Ectodermal cell (in vitro differentiated cells): ENCODE data around the gene GTPBP8.

ENCODE experiments used
- H3K27ac ChIP-seq: 2 replicates; pipeline ENCODE4 v1.7.0; 2013; ENCODE audit warnings: mild to moderate bottlenecking, low read depth, low read length; ENCODE audit not compliant: insufficient read depth, poor library complexity, severe bottlenecking
- H3K27me3 ChIP-seq: 2 replicates; pipeline ENCODE4 v1.7.0; 2013; ENCODE audit warnings: mild to moderate bottlenecking, low read length; ENCODE audit not compliant: insufficient read depth, control insufficient read depth, poor library complexity, severe bottlenecking
- H3K36me3 ChIP-seq: one replicate; pipeline ENCODE4 v1.7.0; 2013; ENCODE audit warnings: low read length; ENCODE audit not compliant: control insufficient read depth, insufficient read depth
- H3K4me1 ChIP-seq: one replicate; pipeline ENCODE4 v1.7.0; 2013; ENCODE audit warnings: low read length; ENCODE audit not compliant: control insufficient read depth, insufficient read depth
- H3K4me3 ChIP-seq: 2 replicates; pipeline ENCODE4 v1.7.0; 2013; ENCODE audit warnings: low read depth, low read length, control low read depth; ENCODE audit not compliant: insufficient read depth
- H3K9me3 ChIP-seq: 2 replicates; pipeline ENCODE4 v1.7.0; 2013; ENCODE audit warnings: mild to moderate bottlenecking, low read length, moderate library complexity; ENCODE audit not compliant: control insufficient read depth
- WGBS, 2 experiments: methylation state at CpG; one replicate each; pipeline ENCODE4 v1.1.7; 2013; ENCODE audit warnings: missing lambda C conversion rate in 2 of 2; 5-methylcytosine and 5-hydroxymethylcytosine counted together

The GTPBP8 gene

DNA sequence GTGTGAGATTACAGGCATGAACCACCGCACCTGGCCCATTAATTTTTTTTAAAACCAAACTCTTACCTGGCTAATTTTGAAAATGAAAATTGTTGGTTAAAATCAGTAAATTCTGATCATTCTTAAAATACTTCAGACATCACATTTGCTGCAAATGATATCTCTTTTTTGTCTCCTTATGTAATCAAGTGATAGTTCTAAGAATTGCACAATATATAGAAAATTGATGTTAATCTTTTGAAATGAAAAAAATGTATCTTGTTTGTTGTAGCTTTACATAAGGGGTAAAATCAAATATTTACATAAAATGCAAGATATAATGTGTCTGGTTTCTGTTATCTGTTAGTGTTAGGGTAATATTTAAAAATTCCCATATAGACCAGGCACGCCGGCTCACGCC is 5.0 kb downstream of the GTPBP8 start:
- no peaks in the 10 kb centered on the region for H3K9me3 ChIP-seq
- peaks cover 9% of the 10 kb centered on the region for H3K4me1 ChIP-seq
- 93 to 97% methylated on average over 3 to 4 of the region's 4 CpGs for WGBS, 2 experiments

DNA sequence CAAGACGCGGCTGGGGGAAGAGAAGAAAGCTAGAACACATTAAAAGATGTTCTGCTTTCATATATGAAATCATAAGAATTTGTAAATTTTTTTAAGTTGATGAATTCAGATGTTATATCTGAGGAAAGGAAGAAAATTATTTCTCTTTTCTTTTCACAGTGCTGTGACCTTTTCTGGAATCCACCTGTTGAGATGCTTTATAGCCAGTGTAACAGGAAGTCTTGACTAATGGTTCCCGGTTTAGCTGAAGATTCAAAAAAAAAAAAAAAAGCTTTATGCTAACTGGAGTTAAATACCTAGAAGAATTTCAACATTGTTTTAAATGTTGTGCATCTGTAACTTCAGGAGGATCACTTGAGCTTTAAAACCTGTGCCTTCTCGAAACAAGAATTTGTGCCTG is 9.9 kb downstream of the GTPBP8 start:
- WGBS, 2 experiments, result 95 to 100% methylated on average over 2 to 4 of the region's 4 CpGs
- Histone ChIP-seq H3K4me3 (no peak overlapping the region), H3K4me1 (no peaks in the 10 kb centered on the region), H3K27ac (no peak overlapping the region), H3K36me3 (peaks cover 45% of the 10 kb centered on the region), H3K9me3 (no peaks in the 10 kb centered on the region), H3K27me3 (no peaks in the 10 kb centered on the region)

More for the DNA sequence above, 5.0 kb downstream of the GTPBP8 start:
- Histone ChIP-seq H3K27ac (no peak overlapping the region), H3K36me3 (peaks cover 7% of the 10 kb centered on the region), H3K27me3 (no peaks in the 10 kb centered on the region), H3K4me3 (no peak overlapping the region)

DNA sequence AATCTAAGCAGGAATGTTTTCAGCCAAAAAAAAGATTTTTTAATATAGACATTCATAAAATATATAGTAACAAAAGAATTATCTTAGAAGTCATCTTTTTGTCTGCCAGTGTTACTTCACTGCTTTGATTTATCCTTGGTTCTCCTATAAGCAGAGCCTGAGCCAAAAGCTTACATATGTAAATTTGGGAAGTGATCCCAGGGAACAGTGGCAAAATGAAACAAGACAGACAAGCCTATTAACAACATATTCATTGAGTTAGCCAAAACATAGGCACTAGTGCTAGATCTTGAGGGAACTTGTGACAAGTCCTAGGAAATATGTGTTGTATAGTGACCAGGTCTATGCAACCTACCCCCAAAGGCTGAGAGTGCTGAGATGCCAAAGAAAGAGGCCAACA is 11.3 kb downstream of the GTPBP8 start:
- Histone ChIP-seq H3K27me3 (no peaks in the 10 kb centered on the region), H3K36me3 (peaks cover 55% of the 10 kb centered on the region), H3K4me3 (no peak overlapping the region), H3K27ac (no peak overlapping the region), H3K4me1 (no peaks in the 10 kb centered on the region), H3K9me3 (no peaks in the 10 kb centered on the region)

DNA sequence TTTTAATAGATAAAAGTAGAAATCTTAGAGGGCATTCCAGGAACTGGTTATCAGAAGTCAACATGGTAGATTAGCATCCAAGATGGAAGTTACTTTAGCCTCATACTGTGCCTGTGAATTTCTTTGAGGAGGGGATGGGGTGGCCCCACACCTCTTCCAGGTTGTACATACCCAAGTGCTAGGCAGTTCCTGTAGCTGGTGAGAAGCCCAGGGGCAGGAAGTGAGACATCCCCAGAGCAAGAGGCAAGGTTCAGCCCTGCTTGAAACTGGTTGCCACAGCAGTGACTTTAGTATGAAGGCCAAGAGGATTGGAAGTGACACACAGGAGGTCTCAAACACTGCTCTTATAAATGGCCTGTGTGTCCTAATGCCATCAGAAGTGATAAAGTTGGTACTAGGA is 11.9 kb downstream of the GTPBP8 start:
- H3K27me3 ChIP-seq, result no peaks in the 10 kb centered on the region
- H3K4me3 ChIP-seq, result no peak overlapping the region
- H3K36me3 ChIP-seq, result peaks cover 57% of the 10 kb centered on the region
- no peak overlapping the region for H3K27ac ChIP-seq
- H3K4me1 ChIP-seq, result no peaks in the 10 kb centered on the region
- H3K9me3 ChIP-seq, result no peaks in the 10 kb centered on the region

DNA sequence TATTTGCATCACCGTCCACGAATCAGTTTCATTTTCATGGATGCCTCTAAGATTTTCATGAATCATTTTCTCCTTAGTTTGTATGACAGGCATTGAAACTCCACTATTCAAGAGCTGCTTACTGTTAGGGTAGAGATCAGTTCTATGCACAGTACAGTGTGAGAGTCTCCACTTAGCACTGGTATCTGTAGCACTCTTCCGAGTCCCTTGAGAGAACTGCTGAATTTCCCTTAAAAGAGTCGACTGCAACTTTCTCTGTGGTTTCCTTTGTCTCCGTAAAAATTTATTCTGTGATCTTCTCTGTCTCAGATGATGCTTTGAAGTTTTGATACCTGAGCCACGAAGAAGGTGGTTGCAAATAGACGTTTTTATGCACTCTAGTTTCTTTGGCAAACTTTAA is 14.8 kb downstream of the GTPBP8 start:
- Histone ChIP-seq H3K27me3 (no peaks in the 10 kb centered on the region), H3K4me1 (no peaks in the 10 kb centered on the region), H3K4me3 (no peak overlapping the region), H3K9me3 (no peaks in the 10 kb centered on the region), H3K27ac (no peak overlapping the region), H3K36me3 (peaks cover 66% of the 10 kb centered on the region)
- WGBS, 2 experiments, result 96 to 98% methylated on average over 7 of the region's 7 CpGs

DNA sequence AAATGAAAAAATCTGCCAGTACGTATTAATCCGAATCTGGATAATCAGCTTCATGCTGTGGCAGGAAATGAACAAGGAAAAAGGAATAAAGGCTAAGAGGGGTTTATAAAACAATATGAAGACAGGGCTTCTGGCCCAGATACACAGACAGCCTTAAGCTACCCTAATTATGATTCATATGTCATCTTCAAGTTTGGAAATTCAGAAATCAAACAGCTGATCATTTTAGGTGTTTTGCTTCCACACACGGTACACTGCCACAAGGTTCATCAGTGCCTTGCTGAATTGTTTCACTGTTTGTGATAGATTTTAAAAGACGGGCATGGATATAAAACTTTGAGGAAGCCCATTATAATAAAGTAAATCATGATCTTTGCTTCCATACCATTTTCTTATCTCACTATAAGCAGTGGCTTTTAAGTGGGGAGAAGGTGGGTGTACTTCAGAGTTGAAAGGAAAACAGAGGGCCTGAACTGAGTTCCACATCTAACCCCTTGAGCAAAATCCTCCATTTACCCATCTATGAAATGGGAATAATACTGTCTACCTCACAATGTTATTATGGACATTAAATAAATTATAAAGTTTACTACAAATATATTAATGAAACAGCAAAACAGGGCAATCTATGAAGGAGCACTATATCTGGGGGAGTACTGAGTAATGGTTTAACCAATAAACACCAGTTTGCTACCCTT is 15.7 kb downstream of the GTPBP8 start:
- 93 to 100% methylated on average over 3 to 4 of the region's 4 CpGs for WGBS, 2 experiments
- Histone ChIP-seq H3K36me3 (peaks cover 60% of the 10 kb centered on the region), H3K27me3 (no peaks in the 10 kb centered on the region), H3K4me1 (no peaks in the 10 kb centered on the region), H3K27ac (no peak overlapping the region), H3K4me3 (no peak overlapping the region), H3K9me3 (no peaks in the 10 kb centered on the region)

DNA sequence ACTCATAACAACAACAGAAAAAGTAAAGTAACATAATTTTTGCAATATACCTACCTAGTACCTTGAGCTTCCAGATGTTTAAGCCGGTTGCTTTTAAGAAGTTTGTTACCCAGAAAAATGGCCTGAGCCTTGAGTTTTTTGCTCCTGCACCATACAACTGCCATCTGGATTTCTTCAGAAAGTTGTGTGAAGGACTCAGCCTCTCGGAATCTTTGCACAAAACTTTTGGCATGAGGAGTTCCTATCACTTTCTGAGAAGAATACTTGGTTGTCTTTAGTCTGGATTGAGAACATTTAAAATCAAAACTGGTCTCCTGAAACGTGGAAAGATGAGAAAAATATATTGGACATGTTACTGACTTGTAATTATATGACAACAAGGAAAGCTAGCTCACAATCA is 17.3 kb downstream of the GTPBP8 start:
- 96 to 98% methylated on average over 3 of the region's 3 CpGs for WGBS, 2 experiments
- Histone ChIP-seq H3K27ac (no peak overlapping the region), H3K9me3 (no peaks in the 10 kb centered on the region), H3K36me3 (peaks cover 47% of the 10 kb centered on the region), H3K4me3 (no peak overlapping the region), H3K27me3 (no peaks in the 10 kb centered on the region), H3K4me1 (no peaks in the 10 kb centered on the region)

DNA sequence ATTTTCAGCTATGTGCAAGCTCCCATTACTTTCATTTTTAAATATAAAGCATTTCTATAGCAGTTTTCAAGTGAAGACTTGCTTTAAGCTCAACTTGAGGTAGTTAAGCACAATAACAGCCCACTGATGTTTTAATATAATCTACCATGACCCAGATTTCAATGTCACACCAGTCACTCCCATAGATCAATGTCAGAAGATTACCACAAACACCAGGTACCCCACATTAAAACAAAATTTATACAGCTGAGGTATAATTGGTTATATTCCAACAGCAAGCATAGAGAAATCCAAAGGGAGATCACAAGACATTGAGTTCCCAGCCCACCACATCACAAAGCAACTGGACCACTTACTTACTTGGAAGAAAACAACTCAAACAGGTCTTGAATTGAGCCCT is 22.8 kb downstream of the GTPBP8 start:
- no peak overlapping the region for H3K4me3 ChIP-seq
- peaks cover 24% of the 10 kb centered on the region for H3K36me3 ChIP-seq
- H3K27ac ChIP-seq, result no peak overlapping the region
- H3K4me1 ChIP-seq, result peaks cover 5% of the 10 kb centered on the region
- H3K27me3 ChIP-seq, result no peaks in the 10 kb centered on the region
- no peaks in the 10 kb centered on the region for H3K9me3 ChIP-seq

DNA sequence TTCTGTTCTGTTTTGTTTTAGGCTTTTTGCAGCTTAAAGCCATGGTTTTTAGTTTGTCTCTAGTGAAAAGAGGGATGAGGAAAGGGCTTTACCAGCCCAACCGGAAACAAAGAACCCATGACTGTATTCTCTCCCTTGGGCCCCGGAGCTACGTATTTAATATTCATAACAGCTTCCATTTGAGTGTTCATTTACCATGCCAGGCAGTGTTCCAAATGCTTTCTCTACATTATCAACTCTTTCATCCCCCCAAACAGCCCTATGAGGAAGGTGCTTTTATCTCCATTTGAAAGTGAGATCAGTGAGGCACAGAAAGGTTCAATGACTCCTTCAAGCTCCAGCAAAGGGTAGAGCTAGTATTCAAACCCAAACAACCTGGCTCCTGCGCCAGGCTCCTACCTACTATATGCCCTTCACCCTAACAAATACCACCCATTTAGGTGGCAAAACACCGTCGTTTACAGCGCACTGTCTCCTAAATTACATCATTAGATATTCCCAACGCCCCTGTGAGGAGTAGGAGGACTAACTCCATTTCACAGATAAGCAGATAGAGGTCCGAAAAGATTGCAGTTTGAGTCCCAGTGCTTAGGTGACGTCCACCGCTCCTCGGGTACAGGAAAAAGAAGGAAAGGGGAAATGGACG is 27.9 kb downstream of the GTPBP8 start:
- no peaks in the 10 kb centered on the region for H3K9me3 ChIP-seq
- H3K4me3 ChIP-seq, result peak overlapping the region; percentile 66
- peak overlapping the region; percentile 92 for H3K27ac ChIP-seq
- 8 to 9% methylated on average over 13 of the region's 13 CpGs for WGBS, 2 experiments
- H3K27me3 ChIP-seq, result no peaks in the 10 kb centered on the region
- H3K36me3 ChIP-seq, result peaks cover 12% of the 10 kb centered on the region
- peaks cover 5% of the 10 kb centered on the region for H3K4me1 ChIP-seq

DNA sequence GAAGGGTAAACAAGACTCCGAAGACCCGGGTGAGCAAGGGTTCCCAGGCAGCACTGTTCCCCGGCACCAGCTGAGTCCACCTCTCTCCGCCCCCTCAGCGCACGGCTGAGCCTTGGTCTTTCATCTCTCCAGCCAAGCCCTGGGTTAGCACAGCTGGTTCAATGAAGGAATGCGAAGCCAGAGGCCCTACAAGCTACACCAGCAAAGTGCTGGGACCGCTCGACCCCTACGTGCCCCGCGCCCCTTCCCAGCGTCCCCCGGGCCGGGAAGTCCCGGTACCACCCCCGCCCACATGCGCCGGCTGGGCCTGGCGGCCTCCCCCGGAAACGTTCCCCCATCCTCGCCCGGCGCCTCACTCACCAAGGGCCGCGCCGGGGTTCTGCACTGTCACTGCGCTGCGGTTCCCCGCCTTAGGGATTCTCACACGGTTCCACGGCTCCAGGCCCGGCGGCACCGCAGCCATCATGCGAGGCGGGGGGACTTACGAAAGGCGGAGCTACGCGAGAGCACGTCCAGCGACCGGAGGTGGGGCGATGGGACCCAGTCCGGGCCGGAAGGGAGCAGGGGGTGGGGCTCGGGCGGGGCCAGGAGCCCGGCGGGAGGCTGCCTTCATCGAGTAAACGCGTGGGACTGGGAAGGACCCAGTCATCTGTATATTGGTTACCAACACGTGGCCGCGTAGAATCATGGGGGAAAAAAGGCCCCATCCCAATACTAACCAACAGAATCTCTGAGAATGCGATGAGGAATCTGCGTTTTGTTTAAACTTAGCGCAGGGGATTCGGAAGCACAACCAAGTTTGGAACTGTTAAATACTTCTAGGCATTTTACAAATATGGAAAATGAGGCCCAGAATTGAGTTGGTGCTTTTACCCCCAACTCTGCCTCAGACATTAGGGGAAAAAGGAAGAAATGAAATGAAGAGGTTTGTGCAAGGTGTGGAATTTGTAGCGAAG is 28.7 kb downstream of the GTPBP8 start:
- Histone ChIP-seq H3K27ac (peak overlapping the region; percentile 92), H3K4me3 (peak overlapping the region; percentile 66), H3K36me3 (peaks cover 11% of the 10 kb centered on the region), H3K4me1 (peaks cover 5% of the 10 kb centered on the region), H3K9me3 (no peaks in the 10 kb centered on the region), H3K27me3 (no peaks in the 10 kb centered on the region)
- 7 to 8% methylated on average over 63 of the region's 63 CpGs for WGBS, 2 experiments
